Fibroblast of the aortic adventitia (primary cell): ENCODE data around the gene PLEKHA6. TPM values are rescaled to one million over a fixed set of nuclear protein-coding genes. Genes with fewer than 3 reads are reported as not detected.

Experiments used
- DNase-seq: peaks from one replicate; pipeline ENCODE4 v3.0.0-alpha.2; 2010; ENCODE audit warnings: low read depth
- H3K4me3 ChIP-seq: 2 replicates; pipeline ENCODE4 v1.5.1; 2011; ENCODE audit warnings: low read depth, mild to moderate bottlenecking, control low read depth, low read length, moderate library complexity
- total RNA-seq: library from RNA; depleted of rRNA; stranded (reverse); fragments of >200 nt; gene quantifications from 2 replicates; pipeline ENCODE4 v1.2.3, GENCODE V29; 2012; ENCODE audit warnings: low replicate concordance
- TF ChIP-seq, protein P1 (sequence below): IDR thresholded peaks from 2 replicates; pipeline ENCODE4 v1.5.1; 2011; ENCODE audit warnings: mild to moderate bottlenecking, low read length, control low read depth, inconsistent platforms; ENCODE audit not compliant: insufficient read depth

The PLEKHA6 gene
- total RNA-seq, 1 donor: 3.6 TPM

DNA sequence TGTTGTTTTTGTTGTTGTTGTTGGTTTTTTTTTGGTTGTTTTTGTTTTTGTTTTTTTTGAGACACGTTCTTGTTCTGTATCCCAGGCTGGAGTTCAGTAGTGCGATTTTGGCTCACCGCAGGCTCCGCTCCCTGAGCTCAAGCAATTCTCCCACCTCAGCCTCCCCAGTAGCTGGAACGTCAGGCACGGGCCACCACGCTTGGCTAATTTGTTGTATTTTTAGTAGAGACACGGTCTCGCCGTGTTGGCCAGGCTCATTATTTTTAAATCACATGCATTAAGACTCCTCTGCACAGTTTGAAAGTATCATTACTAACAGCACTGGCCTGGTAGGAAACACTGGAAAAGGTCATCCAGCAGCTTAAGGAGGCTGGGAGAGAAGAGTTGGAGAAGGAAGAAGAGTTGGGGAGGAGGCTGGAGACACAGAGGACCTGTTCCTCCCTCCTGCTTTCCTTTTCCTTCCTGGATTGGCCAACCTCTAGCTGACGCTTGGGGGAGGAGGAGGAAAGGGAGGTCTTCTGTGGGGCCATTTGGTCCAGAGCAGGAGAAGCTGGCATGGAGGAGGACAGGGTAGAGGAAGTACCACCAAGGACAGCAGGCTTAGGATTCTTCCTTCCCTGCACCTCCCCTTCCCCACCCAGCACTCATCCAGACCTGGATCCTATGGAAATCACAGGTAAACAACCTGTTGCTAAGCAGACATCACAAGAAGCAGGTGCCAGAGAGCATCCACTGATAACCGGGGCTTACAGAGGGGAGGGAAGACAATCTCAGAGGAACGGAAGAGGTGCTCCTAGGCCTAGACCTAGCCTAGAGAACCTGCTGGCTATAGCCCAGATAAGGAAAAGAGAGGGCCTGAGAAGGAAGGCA, 74.1 kb downstream of the PLEKHA6 start:
- TF ChIP-seq, protein P1, sequence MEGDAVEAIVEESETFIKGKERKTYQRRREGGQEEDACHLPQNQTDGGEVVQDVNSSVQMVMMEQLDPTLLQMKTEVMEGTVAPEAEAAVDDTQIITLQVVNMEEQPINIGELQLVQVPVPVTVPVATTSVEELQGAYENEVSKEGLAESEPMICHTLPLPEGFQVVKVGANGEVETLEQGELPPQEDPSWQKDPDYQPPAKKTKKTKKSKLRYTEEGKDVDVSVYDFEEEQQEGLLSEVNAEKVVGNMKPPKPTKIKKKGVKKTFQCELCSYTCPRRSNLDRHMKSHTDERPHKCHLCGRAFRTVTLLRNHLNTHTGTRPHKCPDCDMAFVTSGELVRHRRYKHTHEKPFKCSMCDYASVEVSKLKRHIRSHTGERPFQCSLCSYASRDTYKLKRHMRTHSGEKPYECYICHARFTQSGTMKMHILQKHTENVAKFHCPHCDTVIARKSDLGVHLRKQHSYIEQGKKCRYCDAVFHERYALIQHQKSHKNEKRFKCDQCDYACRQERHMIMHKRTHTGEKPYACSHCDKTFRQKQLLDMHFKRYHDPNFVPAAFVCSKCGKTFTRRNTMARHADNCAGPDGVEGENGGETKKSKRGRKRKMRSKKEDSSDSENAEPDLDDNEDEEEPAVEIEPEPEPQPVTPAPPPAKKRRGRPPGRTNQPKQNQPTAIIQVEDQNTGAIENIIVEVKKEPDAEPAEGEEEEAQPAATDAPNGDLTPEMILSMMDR: no peak
- no peak for DNase-seq

DNA sequence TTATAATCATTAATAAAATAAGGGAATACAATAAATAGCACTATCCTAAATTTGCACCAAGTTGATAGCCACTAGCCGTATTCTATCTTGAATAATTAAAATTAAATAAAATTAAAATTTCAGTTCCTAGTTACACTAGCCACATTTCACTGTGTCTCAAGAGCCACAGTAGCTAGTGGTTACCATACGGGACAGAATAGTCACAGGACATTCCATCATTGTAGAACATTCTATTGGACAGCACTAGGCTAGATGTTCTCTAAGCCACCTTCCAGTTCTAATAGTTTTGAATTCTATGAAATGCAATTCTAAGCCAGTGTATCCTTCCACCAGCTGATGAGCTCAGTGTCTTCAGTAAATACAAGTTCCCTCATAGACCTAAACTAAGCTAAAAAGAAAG, 74.8 kb downstream of the PLEKHA6 start:
- TF ChIP-seq, protein P1: no peak
- DNase-seq: no peak
- H3K4me3 ChIP-seq: no peak overlapping the region

More for the DNA sequence above, 74.1 kb downstream of the PLEKHA6 start:
- H3K4me3 ChIP-seq: no peak overlapping the region

GRCh38 chr1:204283711-204284651, 75.7 kb downstream of the PLEKHA6 start:
- no peak for DNase-seq
- TF ChIP-seq, protein P1: no peak
- no peak overlapping the region for H3K4me3 ChIP-seq

- DNase-seq: no peak
- H3K4me3 ChIP-seq: no peak overlapping the region
- TF ChIP-seq, protein P1: no peak
Observed at GRCh38 chr1:204282761-204283221, 76.9 kb downstream of the PLEKHA6 start.

GRCh38 chr1:204280099-204280961, 79.4 kb downstream of the PLEKHA6 start:
- TF ChIP-seq, protein P1: no peak
- no peak for DNase-seq
- H3K4me3 ChIP-seq: no peak overlapping the region

- no peak overlapping the region for H3K4me3 ChIP-seq
- TF ChIP-seq, protein P1: no peak
- DNase-seq: no peak
Observed at GRCh38 chr1:204278958-204279357, 80.8 kb downstream of the PLEKHA6 start.
